GM18951 (cell line): Measurements from ENCODE around the gene CYBRD1.

Experiments
- POLR2A ChIP-seq: IDR thresholded peaks from 4 replicates; pipeline ENCODE4 v1.6.1; 2011; ENCODE audit warnings: mild to moderate bottlenecking; ENCODE audit not compliant: insufficient read length, insufficient read depth; ENCODE audit errors: extremely low read depth
- in situ Hi-C: fragments of 300-500 bp; cut with MboI; formaldehyde crosslinking; loops from one replicate; pipeline ENCODE4 v1.12.0; 2022; ENCODE audit warnings: low sequenced_read_pairs, mixed read lengths, inconsistent platforms; ENCODE audit not compliant: unreplicated experiment

Gene CYBRD1

GRCh38 chr2:171553858-171554257 lies 31.6 kb downstream of the CYBRD1 start:
- in situ Hi-C loops: no loop called here
- TF ChIP-seq POLR2A: no peak

- in situ Hi-C loops: no loop called here
Measured at GRCh38 chr2:171554991-171555615, 32.8 kb downstream of the CYBRD1 start.

GRCh38 chr2:171557363-171557762 lies 35.1 kb downstream of the CYBRD1 start:
- TF ChIP-seq POLR2A: no peak
- in situ Hi-C loops: no loop called here

More at GRCh38 chr2:171554991-171555615, 32.8 kb downstream of the CYBRD1 start:
- TF ChIP-seq POLR2A: no peak

GRCh38 chr2:171563301-171563700 lies 41.0 kb downstream of the CYBRD1 start:
- in situ Hi-C loops: no loop called here
- TF ChIP-seq POLR2A: no peak

GRCh38 chr2:171564463-171564862 lies 42.2 kb downstream of the CYBRD1 start:
- TF ChIP-seq POLR2A: no peak

GRCh38 chr2:171566057-171566456 lies 43.8 kb downstream of the CYBRD1 start:
- TF ChIP-seq POLR2A: no peak
- in situ Hi-C loops: no loop called here

More at GRCh38 chr2:171564463-171564862, 42.2 kb downstream of the CYBRD1 start:
- in situ Hi-C loops: no loop called here

- TF ChIP-seq POLR2A: no peak
- in situ Hi-C loops: no loop called here
Measured at GRCh38 chr2:171566753-171567152, 44.5 kb downstream of the CYBRD1 start.

GRCh38 chr2:171568089-171568488 lies 45.8 kb downstream of the CYBRD1 start:
- TF ChIP-seq POLR2A: no peak
- in situ Hi-C loops: no loop called here

- in situ Hi-C loops: loop anchor here (10.0 kb wide), 1 partner anchor 597 kb away; no protein-coding TSS in a partner anchor
- no peak for TF ChIP-seq POLR2A
Measured at GRCh38 chr2:171571721-171572120, 49.4 kb downstream of the CYBRD1 start.

GRCh38 chr2:171574149-171574795 lies 52.0 kb downstream of the CYBRD1 start:
- in situ Hi-C loops: loop anchor here (10.0 kb wide), 1 partner anchor 599 kb away; no protein-coding TSS in a partner anchor
- no peak for TF ChIP-seq POLR2A

GRCh38 chr2:171575606-171576005 lies 53.3 kb downstream of the CYBRD1 start:
- in situ Hi-C loops: loop anchor here (10.0 kb wide), 1 partner anchor 601 kb away; no protein-coding TSS in a partner anchor
- no peak for TF ChIP-seq POLR2A

- in situ Hi-C loops: loop anchor here (10.0 kb wide), 1 partner anchor 603 kb away; no protein-coding TSS in a partner anchor
- TF ChIP-seq POLR2A: no peak
Measured at GRCh38 chr2:171578127-171578803, 56.0 kb downstream of the CYBRD1 start.

- in situ Hi-C loops: loop anchor here (10.0 kb wide), 1 partner anchor 605 kb away; no protein-coding TSS in a partner anchor
- no peak for TF ChIP-seq POLR2A
Measured at GRCh38 chr2:171579481-171579880, 57.2 kb downstream of the CYBRD1 start.

- in situ Hi-C loops: no loop called here
- TF ChIP-seq POLR2A: no peak
Measured at GRCh38 chr2:171583566-171583965, 61.3 kb downstream of the CYBRD1 start.

GRCh38 chr2:171584001-171584400 lies 61.7 kb downstream of the CYBRD1 start:
- in situ Hi-C loops: no loop called here
- no peak for TF ChIP-seq POLR2A
